HG02798 (cell line): ENCODE measurements around the gene PLXNA4.

ENCODE experiments used
- ATAC-seq: cut with Tn5 transposase; IDR thresholded peaks from one replicate; pipeline ENCODE4 v1.9.1; 2021; ENCODE audit warnings: mild to moderate bottlenecking; ENCODE audit not compliant: unreplicated experiment, poor library complexity

PLXNA4 gene

DNA sequence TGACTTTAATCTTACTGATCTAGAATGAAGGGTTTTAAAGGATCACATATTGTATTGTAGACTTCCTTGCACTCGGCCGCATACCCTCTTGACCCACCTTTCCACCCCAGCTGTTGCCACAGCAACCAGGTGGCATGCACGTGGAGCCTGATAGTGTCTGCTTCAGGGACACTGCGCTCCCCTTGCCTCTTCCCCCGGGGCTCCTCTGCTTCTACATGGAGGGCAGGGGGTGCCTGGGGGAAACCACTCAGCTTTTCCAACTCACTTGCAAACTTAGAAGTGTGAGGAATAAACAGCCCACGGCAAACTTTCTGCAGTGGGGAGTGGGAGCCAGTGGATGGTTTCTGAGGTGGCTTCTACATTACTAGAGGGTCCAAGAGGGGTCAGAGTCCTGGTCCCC is 458.6 kb downstream of the PLXNA4 start:
- no peak for ATAC-seq

DNA sequence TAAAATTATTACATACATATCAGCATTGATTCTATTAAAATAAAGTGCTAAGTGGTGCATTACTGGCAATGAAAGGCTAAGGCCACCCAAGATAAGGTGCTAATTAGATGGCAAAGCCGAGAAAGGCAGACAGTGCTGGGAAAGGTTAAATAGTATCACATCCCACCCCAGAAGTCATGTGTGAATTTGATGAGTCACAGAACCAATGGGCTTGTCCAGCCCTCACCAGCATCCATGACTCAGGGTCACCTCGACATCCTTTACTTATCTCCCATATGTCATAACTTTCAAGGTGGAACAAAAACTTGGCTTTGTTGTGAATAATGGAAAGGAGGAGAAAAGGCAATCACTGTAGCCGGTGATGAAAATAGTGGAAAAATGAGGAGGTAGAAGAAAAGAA is 459.1 kb downstream of the PLXNA4 start:
- no peak for ATAC-seq

DNA sequence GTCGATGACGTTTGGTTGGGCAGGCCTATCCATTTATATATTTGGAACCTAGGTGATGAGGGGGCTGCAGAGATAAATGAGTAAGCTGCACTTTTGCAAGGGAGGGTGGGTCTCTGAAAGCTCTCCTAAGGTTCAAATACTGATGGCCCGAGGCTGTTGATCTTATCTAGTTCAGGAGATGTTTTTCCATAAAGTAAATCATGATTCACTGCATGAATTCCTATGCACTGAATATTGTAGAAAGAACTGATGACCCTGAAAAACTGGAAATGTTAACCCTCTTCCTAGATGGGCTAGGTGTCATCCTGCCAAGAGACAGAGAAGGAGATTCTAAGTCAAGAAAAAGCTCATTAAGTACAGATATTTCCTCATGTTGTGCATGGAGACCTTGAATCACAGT is 459.9 kb downstream of the PLXNA4 start:
- no peak for ATAC-seq

DNA sequence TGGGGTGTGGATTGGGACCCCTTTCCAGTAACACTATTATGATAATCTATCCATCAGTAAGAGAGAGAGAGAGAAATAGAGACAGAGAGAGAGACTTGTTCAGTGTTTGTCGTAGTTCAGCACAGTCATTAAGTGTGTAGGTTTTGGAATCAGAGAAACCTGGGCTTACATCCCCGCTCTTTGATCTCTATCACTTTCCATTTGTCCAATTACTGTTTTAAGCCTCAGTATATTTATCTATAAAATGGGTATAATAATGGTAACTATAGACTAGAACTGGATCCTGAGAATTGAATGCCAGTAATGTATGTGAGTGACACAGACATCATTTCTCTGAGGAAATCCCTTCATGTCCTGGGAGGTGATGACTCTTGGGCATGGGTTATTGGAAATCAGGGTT is 460.5 kb downstream of the PLXNA4 start:
- no peak for ATAC-seq

DNA sequence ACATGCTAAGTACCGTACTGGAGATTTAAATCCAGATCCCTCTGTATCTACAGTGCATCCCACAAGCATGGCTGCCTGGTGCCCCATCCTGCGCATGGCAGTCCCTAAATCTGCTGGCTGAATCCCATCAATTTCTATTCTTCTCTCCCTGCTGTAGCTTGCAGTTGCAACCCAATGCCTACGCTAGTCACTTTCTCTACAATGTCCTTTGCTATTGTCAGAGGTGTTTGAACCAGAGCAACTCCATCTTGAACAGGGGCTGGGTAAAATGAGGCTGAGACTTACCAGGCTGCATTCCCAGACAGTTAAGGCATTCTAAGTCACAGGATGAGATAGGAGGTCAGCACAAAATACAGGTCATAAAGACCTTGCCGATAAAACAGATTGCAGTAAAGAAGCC is 461.2 kb downstream of the PLXNA4 start:
- no peak for ATAC-seq

DNA sequence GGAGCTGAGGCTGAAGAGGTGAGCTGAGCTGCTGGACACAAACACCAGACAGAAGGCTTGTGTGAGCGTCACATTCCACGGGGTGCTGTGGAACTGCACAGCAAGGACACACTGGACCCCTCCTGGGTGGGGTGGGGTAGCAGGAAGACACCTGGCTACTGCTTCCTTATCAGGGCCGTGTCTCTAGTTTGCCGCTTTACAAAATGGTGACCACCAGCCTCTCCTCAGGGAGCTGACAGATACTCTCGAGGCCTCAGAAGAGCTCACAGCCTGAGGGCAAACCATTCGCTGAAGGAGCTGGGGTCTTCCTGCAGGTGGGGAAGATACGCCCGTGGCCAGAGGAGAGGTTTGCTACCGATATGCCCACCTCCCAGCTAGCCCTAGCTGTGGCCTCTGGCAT is 461.9 kb downstream of the PLXNA4 start:
- no peak for ATAC-seq

DNA sequence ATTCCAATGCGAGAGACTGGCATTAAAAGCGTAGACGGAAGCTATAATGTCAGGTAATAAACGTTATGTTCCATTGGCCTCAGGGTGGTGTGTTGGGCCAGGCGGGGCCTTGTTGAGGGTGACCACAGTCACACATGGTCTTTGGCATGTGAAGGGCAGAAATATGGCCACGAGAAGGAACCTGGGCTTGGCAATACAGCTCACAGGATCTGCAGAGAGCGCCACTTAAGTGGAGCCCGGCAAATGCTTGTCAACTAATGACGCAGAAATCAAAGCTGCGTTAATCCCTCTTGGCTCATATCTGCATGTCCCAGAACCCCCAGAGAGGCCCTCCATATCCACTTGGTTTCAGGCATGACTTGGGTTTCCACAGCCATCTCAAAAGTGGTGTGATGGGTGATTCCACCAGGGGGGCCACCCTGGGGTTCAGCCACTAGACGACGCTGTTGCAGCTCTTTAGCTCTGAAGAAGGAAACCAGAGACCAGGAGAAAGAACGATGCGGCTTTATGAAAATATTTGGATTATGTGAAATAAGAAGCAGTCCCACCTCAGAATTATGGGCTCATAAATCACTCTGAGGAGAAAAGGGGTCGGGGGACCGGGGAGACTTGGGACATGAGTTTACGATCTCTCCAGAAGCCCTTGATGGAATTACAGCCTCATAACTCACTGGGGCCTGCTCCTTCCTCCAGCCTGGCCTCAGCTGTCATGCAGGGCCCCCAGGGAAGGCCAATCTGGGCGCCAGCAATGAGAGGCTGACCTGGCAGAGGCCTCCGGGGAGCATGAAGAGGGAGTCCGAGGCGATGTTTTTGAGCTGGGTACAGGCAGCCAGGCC is 462.5 kb downstream of the PLXNA4 start:
- ATAC-seq: no peak

DNA sequence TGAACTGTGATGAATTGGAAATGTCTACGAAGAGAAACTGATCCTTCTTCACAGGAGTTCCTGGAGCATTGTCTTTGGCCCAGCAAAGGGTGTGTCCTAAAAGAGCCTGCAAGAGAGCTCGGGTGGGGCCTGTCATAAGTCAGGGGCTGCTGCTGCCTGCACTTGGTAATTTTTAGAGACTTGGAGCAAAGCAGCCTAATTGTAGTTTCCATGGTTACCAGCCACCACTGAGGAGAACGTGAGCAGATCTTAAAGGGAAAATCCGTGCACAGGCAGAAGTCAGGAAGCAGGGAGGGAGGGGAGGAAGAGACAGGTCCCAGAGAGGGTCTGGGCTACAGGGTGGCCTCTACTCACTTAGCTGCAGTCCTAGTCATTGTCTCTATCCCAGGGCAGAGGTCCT is 463.6 kb downstream of the PLXNA4 start:
- ATAC-seq: no peak

DNA sequence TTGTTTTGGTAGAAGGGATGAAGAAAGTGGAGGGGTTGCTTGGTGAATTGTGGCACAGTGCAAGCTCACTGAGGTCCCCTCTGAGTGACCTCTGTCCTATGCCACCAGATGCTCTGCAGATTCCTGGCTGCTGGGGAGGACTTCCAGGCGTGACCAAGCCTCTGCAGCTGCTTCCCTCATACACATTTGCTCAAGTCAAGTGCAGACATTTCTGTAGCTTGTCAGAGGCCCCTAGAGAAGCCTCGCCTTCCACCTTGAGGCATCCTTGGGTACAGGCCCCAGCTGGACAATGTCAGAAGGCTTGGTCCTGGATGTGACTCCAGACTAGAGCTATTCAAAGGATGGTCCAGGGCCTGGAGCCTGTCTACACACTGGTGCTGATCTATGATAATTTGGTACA is 464.2 kb downstream of the PLXNA4 start:
- ATAC-seq: no peak

DNA sequence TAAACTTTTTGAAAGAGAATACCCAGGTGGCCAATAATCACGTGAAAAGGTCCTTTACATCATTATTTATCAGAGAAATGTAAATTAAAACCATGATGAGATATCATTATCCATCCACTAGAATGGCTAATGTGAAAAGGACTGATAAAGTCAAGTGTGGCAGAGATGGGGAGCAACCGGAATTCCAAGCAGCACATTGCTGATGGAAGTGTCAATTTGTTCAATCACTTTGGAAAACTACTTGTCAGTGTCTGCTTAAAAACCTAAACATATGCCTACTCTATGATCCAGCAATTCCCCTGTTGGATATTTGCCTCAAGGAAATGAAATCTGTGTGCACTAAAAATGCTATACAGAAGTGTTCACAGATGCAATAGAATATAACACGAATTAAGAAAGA is 465.6 kb downstream of the PLXNA4 start:
- ATAC-seq: no peak

DNA sequence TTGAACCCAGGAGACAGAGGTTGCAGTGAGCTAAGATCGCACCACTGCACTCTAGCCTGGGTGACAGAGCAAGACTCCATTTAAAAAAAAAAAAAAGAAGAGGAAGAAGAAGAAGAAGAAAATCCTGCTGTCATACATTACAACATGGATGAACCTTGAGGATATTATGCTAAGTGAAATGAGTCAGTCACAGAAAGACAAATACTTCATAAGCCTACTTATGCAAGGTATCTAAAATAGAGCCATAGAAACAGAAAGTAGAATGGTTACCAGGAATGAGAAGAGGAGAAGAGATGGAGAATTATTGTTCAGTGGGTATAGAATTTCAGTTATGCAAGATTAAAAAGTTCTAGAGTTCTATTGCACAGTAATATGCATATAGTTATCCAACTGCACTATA is 466.5 kb downstream of the PLXNA4 start:
- ATAC-seq: no peak

DNA sequence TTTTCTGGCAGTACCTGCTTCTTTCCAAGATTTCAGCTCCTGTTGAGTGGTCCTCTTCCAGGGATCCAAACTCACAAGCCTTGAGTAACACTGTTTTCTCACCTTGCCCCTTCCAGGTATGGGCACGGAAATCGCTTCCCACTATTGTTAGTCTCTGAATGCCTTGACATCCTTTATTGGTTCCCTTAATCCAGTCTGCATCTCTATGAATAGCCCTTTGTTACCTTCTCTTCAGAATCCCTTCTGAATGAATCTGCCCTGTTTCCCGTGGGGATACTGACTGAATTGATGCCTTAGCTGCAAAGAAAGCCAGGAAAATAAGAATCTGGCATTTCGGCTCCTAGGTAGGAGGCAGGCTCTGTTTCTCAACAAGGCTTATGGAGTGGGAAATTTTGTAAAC is 467.7 kb downstream of the PLXNA4 start:
- no peak for ATAC-seq

DNA sequence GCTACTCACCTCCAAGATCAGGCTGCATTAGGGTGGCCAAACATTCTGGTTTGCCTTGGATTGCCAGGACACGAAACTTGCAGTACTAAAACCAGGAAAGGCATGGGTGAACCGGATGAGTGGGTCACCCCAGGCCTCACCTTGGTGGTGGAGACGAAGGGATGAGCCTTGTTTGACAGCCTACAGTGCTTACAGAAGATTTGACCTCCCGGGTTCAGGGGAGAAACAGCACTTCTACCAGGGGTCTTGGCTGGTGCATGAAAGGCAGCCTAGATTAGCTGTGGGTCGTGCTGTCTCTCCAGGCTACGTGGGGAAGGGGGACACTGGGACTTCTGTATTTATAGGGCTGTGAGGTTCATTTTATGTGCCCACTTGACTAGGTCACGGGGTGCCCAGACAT is 469.8 kb downstream of the PLXNA4 start:
- ATAC-seq: no peak

DNA sequence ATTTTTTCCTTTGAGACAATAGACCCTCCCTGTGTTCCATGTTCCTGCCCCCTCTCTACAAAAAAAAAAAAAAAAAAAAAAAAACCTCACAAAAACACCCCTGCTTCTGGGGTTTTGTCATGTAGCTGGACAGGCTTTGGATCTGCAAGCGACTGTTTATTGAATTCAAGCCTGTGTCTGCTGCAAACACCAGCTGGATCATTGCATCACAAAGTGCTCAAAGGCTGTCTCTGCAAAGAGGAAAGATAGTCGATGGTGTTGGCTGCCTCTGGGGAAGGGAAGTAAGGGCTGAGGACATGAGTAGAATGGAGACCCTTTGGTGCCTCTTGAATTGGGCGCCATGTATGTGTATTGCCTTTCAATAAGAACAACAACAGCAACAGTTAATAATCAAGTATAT is 471.2 kb downstream of the PLXNA4 start:
- ATAC-seq: no peak

DNA sequence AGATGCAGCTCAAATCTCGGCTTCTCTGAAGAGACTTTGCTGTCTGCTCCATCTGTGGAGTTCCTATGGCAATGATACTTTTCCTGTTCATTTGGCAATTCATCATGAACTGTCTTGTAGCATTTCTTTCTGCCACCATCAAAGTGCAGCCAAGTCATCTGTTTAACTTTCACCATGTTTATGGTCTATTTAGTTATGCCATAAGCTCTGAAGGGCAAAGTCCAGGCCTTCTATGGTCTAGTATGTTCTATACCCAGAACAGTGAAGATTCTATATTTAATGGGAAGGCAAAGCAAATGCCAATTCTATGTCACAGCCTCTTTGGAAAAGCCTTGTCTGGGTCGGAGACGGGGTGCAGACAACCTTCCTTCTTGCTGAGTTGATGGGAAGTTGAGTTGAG is 472.6 kb downstream of the PLXNA4 start:
- no peak for ATAC-seq

DNA sequence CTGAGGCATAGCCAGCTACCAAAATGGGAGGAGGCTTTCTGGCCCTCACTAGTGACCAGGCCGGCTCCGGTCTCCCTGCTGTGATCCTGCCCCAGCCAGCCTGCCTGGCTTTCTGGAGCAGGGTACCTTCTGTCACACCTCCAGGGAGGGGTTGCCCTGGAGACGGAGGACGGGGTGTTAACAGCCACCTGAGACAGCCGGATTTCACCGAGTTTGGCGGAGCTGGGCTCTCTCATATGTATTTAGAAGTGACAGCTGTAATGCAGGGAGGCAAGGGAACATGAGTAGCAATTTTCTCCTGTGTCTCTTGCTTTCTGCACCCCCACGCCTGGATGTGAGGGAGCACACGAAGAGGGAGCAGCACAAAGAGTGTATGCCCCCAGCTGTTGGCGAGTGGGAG is 473.3 kb downstream of the PLXNA4 start:
- ATAC-seq: no peak

DNA sequence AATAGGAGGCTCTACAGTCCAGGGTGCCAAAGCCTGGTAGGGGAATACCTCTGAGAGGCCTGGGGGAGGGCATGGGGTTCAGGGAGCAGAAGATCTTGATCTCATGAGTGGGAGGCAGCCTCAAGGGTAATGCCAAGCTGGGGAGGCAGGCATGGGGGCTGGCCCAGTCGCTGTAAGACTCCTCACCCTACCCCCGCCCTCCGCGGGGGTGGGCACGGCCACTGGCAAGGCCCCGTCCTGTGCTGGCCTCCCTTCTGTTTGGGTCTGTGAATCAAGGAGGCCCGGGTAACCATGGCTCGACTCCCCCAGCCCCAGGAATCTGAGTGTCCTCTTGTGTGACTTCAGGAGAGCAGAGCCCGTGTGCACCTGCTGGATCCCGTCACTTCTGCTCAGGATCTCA is 473.9 kb downstream of the PLXNA4 start:
- ATAC-seq: no peak

DNA sequence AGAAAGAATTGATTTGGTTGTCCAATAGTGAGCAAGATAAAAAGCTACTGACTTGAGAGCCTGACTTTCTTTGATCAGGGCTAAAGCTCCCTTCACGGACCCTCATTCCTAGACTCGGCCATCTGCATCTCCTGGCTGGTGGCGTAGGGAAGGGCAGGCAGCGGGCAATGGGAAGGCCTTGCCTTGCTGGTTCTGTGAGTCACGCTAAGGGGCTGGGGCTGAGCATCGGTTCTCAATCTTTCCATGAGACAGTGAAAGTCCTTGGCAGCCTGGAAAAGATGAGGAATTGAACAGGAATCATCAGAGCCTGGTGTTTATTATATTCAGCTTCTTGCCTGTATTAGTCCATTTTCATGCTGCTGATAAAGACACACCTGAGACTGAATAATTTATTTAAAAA is 475.3 kb downstream of the PLXNA4 start:
- ATAC-seq: no peak

DNA sequence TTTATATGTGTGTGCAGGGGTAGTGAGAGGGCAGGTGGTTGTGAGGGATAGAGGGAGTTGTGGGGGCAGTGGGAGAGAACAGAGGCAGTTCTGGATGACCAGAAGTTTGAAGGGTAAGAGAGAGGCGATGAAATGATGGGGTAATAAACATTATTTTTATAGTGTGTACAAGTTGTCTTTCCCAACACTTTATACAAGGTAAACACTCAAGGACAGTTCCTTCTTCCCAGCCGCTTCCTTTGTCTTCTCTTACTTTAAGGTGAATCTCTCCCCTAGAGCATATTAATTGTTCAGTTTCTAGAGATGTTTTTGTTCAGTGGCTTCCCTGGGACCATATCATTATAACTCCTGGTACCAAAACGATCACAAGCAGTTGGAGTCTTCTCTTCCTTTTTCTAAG is 475.8 kb downstream of the PLXNA4 start:
- ATAC-seq: no peak

DNA sequence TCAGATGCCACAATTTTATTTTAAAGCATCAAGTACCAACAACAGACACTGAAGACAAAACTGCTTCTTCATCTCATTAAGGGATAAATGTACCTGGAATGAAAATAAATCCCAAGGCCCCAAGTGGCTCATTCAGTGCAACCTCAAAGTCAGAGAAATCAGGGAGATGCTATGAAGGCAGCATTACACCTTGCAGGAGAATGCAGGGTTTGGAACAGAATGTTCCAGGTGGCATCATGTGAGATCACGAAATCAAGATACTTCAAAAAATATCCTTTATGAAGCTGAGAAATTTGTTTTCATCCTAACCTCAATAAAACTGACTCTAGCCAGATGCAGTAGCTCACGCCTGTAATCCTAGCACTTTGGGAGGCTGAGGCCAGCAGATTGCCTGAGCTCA is 477.1 kb downstream of the PLXNA4 start:
- no peak for ATAC-seq

DNA sequence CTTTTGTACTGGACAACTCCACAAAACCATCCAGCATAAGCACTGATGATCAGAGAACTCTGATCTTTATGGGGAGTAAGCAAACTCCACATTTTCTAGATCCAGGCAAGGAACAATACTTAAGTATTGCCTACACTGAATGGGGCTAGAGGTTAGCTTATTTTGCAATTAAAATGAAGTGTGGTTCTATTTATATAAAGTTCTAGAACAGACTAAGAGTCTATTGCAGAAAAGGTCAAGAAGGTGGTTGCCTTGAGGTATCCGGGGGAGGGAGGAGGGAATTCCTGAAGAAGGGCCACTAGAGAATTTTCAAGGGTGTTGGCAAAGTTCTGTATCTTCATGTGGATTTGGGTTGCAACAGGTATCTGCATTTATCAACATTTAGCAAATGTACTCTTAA is 477.9 kb downstream of the PLXNA4 start:
- ATAC-seq: no peak

DNA sequence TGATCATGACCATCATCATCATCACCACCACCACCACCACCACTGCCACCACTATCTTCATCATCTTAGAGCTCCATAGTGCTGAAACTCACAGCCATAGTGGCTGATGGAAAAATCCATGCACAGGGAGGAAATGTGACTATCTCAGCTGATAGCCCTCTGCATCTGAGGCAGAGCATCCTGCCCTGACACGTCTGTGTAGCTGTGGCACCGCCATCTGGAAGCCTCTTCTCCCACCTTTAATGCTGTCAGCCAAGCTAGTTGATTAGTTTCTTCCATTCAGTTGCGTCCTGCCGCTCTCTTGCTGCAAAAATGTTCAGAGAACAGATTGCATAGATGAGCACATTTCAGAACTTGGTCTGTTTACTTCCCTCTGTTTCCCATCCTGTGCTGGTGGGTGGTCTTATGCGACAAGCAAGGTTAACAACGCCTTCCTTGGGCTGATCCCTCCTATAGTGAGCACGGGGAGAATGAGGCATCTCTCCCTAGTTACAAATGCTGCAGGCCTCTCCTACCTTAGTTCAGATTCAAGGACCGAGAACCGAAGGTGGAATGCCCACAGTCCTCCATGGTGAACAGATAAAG is 478.6 kb downstream of the PLXNA4 start:
- ATAC-seq: no peak
